ACC112 (cell line): ENCODE measurements around the gene BORCS5.

ENCODE experiments used
- H2AFZ ChIP-seq: fragments of 200-600 bp; sonication (generic); one replicate; pipeline ENCODE4 v1.6.0; 2017; ENCODE audit warnings: antibody characterized with exemption, low read length; ENCODE audit not compliant: unreplicated experiment
- H3K27ac ChIP-seq: fragments of 200-600 bp; sonication (generic); 2 replicates; pipeline ENCODE4 v1.5.1; 2014; ENCODE audit warnings: low read depth, mild to moderate bottlenecking, antibody characterized with exemption, low read length, moderate library complexity
- H3K27me3 ChIP-seq: fragments of 200-600 bp; sonication (generic); 2 replicates; pipeline ENCODE4 v1.6.1; 2014; ENCODE audit warnings: mild to moderate bottlenecking, antibody characterized with exemption, low read length, moderate library complexity, mixed read lengths; ENCODE audit not compliant: insufficient read depth
- H3K36me3 ChIP-seq: fragments of 200-600 bp; sonication (generic); 2 replicates; pipeline ENCODE4 v1.6.1; 2016; ENCODE audit warnings: mild to moderate bottlenecking, antibody characterized with exemption, low read length, moderate library complexity, mixed read lengths; ENCODE audit not compliant: insufficient read depth
- H3K4me1 ChIP-seq: fragments of 200-600 bp; sonication (generic); one replicate; pipeline ENCODE4 v1.6.1; 2016; ENCODE audit warnings: low read length, mixed read lengths; ENCODE audit not compliant: insufficient read depth, unreplicated experiment, control insufficient read depth
- H3K4me3 ChIP-seq: fragments of 200-600 bp; sonication (generic); 2 replicates; pipeline ENCODE4 v1.5.1; 2014; ENCODE audit warnings: mild to moderate bottlenecking, low read depth, low read length
- H3K79me2 ChIP-seq: fragments of 200-600 bp; sonication (generic); one replicate; pipeline ENCODE4 v1.6.0; 2016; ENCODE audit warnings: low read length; ENCODE audit not compliant: control insufficient read depth, unreplicated experiment, insufficient read depth

Gene BORCS5

DNA sequence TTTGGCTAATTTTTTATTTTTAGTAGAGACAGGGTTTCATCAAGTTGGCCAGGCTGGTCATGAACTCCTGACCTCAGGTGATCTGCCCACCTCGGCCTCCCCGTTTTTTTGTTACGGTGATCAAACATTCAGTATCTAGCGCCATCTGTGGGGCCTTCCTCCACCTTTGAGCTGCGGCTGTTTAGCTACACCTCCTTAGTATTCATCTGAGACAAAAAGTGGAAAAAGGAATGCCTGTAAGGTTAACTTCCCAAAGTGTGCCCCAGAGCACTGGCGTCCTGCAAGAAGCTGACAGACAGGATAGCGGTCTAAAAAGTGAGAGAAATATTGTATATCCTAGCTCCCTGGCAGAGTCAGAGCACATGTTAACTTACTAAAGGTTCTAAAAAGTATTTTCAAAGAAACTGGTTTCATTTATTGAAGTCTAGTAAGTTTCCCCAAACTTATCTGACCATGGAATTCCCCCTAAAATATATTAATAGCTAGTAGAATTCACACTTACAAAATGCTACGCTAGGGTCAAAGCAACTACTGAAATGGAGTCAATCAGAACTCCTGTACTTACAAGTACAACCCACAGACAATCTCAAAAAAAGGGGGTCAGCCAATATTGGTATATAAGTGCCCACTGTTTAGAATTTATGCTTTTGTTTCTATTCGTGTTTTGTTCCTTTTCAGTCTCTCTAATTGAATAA lies 146.7 kb downstream of the BORCS5 start:
- no peaks in the 10 kb centered on the region for H3K27me3 ChIP-seq
- peaks cover 26% of the 10 kb centered on the region for H3K4me1 ChIP-seq
- H3K79me2 ChIP-seq: peaks cover 4% of the 10 kb centered on the region
- no peak overlapping the region for H3K4me3 ChIP-seq
- H3K36me3 ChIP-seq: no peaks in the 10 kb centered on the region
- H3K27ac ChIP-seq: no peak overlapping the region
- H2AFZ ChIP-seq: no peak overlapping the region

DNA sequence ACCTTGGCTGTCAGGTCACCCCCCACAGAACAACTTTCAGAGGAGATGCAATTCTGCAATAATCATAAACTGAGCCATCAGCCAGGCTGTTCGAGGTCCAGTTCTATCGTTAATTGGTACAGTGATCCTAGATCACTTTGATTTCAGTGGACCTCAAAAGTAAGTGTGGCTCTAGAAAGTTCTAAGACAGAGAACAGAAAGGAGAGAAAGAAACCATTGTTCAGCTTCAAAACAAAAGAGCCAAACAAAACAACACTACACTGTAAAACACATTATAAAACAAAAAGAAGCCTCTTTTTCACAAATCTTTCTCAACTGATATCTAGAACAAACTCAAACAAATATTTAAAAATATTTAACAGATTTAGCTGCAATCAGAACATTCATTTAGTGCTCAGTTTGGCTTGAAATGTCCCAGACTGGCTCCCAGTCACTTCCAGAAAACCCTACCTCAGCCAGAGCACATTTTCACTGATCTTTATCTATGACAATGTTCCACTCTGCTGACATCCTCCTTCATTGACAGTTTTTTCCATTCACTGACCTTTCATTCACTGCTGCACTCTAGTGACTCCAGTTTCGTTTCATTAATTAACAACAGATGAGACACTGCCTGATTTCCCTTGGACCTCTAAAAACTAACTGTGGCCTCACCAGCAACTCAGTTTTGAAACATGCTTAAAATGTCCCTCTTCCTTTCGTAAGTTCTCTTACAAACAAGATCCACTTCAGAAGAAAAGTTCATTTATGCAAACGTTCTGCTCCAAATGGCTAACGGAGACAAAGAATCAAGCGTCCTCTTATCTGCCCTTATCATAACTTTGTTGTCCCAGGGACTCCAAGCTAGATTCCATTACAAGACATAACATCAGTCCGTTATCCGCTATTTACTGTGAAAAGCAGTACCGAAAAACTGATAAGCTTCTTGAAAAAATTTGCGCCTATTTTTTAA lies 148.9 kb downstream of the BORCS5 start:
- H3K27me3 ChIP-seq: no peaks in the 10 kb centered on the region
- H3K36me3 ChIP-seq: no peaks in the 10 kb centered on the region
- H3K79me2 ChIP-seq: peaks cover 4% of the 10 kb centered on the region
- H3K27ac ChIP-seq: peak overlapping the region; percentile 56
- H2AFZ ChIP-seq: peak overlapping the region; percentile 84
- H3K4me1 ChIP-seq: peaks cover 44% of the 10 kb centered on the region
- peak overlapping the region; percentile 67 for H3K4me3 ChIP-seq

DNA sequence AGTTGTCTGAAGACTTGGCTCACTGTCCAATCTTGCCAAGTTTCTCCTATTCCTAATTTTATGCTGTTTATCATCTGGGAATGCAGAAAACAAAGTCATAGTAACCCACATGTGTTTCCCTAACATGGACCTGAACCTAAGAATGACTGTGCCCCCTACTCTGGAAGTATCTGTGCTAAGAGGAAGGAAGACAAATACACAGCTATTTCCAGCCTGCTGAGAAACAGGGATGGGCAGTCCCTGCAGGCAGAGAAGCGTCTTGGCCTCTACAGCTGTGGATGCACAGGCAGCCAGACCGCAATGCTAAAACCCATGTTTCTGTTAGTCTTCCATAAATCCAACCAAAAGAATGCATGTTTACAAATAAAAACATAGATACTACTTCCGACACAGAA lies 149.6 kb downstream of the BORCS5 start:
- H3K27me3 ChIP-seq: no peaks in the 10 kb centered on the region
- H3K36me3 ChIP-seq: no peaks in the 10 kb centered on the region
- H3K27ac ChIP-seq: peak overlapping the region; percentile 56
- peak overlapping the region; percentile 84 for H2AFZ ChIP-seq
- H3K4me1 ChIP-seq: peaks cover 44% of the 10 kb centered on the region
- peaks cover 4% of the 10 kb centered on the region for H3K79me2 ChIP-seq
- H3K4me3 ChIP-seq: peak overlapping the region; percentile 67

DNA sequence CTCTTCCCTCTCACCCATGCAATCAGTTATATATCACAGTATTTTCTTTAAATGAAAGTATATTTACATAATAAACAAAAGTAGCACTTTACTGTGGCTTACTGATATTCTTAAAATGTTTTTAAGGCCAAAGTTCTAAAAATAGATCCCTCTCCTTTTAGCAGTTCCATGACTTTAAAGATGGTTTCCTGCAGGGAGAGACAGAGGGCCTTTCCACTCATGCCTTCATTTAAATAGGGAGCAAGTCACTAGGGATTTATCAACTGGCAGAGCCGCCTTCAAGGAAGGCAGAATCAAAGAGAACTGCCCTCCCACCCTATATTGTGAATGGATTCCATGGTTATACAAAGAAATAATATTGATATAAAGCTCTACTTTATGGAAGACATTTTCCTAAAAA lies 150.2 kb downstream of the BORCS5 start:
- Histone ChIP-seq H3K27me3 (no peaks in the 10 kb centered on the region), H3K4me3 (no peak overlapping the region), H3K36me3 (no peaks in the 10 kb centered on the region), H3K79me2 (peaks cover 4% of the 10 kb centered on the region), H3K27ac (no peak overlapping the region), H3K4me1 (peaks cover 44% of the 10 kb centered on the region), H2AFZ (no peak overlapping the region)

DNA sequence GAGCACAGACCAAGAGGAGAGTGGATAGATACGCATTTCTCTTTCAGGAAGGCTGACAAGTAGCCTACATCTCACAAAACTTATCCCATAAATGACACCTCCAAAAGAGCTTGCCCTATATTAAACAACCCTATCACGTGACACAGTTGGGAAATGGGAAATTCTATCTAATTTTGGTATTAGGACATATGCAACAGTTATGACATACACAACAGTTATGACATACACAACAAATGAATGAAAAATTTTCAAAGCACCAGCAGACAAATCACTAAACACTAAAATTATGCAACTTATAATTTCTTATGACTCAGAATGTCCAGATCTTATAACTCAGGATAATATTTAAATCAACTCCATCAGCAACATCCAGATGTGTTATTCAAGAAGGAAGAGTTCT lies 151.7 kb downstream of the BORCS5 start:
- H2AFZ ChIP-seq: no peak overlapping the region
- peaks cover 4% of the 10 kb centered on the region for H3K79me2 ChIP-seq
- peak overlapping the region; percentile 53 for H3K27ac ChIP-seq
- no peaks in the 10 kb centered on the region for H3K36me3 ChIP-seq
- H3K4me3 ChIP-seq: no peak overlapping the region
- no peaks in the 10 kb centered on the region for H3K27me3 ChIP-seq
- H3K4me1 ChIP-seq: peaks cover 44% of the 10 kb centered on the region

DNA sequence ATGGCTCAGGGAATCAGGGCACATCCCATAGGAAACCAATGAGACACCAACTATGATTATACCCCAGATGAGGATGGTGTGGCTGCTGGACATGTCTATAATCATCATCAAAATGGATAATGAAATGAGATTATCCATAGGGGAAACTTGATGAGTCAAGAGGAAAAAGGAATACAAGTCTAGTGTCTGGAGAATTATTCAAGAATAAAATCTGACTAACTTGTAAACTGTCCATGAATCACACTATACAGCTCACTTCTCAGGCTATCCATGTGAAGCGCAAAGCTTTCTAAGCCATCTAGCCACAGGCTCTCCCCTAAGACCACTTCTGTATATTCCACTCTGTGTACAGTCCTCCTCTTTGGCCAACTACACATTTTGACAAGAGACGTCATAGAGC lies 153.3 kb downstream of the BORCS5 start:
- Histone ChIP-seq H3K27ac (peak overlapping the region; percentile 53; the same call in 1 of the 2 replicates), H3K4me1 (peaks cover 42% of the 10 kb centered on the region), H2AFZ (no peak overlapping the region), H3K4me3 (no peak overlapping the region), H3K79me2 (peaks cover 1% of the 10 kb centered on the region), H3K27me3 (no peaks in the 10 kb centered on the region), H3K36me3 (no peaks in the 10 kb centered on the region)

DNA sequence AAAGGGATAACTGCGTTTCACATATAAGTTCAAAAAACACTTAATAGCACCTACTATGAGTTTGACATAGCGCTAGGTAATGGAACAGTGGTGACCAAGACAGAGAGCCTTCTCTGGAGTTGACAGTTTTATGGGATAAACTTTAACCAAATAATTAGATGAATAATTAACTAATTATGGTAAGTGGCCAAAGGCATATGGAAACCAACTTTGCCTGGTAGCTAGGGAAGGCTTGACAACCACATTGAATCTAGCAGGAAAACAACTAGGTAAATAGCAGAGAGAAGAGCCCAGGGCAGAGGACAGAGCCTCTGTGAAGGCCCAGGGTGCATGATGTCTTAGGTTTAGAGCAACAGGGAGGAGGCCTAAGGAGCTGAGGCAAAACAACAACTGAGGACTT lies 153.7 kb downstream of the BORCS5 start:
- Histone ChIP-seq H3K27me3 (no peaks in the 10 kb centered on the region), H2AFZ (no peak overlapping the region), H3K79me2 (no peaks in the 10 kb centered on the region), H3K27ac (peak overlapping the region; percentile 53; the same call in 1 of the 2 replicates), H3K4me3 (no peak overlapping the region), H3K4me1 (peaks cover 38% of the 10 kb centered on the region), H3K36me3 (no peaks in the 10 kb centered on the region)

DNA sequence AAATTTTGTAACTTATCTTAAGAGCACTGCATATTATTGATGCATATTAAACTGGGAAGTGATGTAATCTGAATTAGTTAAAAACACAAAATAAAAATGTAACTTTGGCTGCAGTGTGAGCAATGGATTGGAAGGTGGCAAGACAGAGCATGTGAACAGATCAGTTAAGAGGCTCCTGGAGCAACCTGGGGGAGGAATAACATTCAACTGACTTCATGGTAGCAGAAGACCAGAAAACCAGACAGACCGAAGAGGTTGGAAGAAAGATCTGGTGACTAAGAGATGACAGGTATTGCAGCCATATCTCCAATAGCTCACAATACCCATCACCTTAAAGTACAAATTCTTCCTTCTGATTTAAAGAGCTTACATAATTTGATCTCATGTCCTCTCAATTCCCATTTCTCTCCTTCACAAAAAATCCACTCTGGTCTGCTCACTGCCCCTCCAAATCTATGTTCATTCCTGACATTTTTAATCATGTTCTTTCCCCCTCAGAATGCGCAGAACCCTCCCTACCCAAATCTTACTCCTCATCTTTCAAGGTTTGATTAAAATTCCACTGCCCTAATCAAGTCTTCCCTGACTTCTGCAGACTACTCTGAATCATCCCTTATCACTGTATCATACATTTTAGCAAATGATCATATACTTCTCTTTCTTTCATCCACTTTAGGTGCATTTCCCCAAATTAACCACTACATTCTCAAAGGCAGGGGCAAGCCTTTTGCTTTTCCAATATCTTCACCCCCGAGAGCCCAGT lies 154.3 kb downstream of the BORCS5 start:
- Histone ChIP-seq H3K27ac (no peak overlapping the region), H3K4me1 (peaks cover 34% of the 10 kb centered on the region), H3K4me3 (no peak overlapping the region), H3K36me3 (no peaks in the 10 kb centered on the region), H3K79me2 (no peaks in the 10 kb centered on the region), H2AFZ (no peak overlapping the region), H3K27me3 (no peaks in the 10 kb centered on the region)

DNA sequence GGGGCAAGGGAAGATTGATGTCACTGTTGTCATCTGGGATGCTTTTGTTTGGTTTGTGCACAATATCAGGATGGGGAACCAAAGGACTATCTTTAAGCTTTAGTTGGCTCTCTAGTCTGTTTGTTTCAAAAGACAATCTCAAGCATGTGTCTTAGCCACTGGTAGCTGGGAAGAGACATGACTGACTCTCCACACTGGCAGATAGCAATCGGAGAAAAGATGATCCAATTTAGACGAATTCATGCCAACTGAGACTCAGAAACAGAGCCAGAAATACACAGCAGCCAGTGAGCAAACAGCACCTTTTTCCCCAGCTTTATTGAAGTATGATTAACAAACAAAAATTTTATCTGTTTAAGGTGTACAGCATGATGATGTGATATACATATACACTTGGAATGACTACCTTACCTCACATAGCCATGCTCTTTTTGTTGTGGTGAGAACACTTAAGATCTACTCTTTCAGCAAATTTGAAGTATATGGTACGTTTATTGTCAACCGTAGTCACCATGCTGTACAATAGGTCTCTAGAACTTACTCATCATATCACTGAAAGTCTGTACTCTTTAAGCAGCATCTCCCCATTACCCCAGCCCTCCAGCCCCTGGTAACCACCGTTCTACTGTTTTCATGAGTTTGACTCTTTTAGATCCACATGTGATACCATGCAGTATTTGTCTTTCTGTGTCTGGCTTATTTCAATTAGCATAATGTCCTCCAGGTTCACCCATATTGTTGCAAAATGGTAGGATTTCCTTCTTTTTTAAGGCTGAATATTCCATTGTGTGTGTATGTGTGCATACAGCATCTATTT lies 155.2 kb downstream of the BORCS5 start:
- H3K27ac ChIP-seq: no peak overlapping the region
- no peaks in the 10 kb centered on the region for H3K79me2 ChIP-seq
- no peaks in the 10 kb centered on the region for H3K36me3 ChIP-seq
- no peaks in the 10 kb centered on the region for H3K27me3 ChIP-seq
- no peak overlapping the region for H3K4me3 ChIP-seq
- H3K4me1 ChIP-seq: peaks cover 25% of the 10 kb centered on the region
- no peak overlapping the region for H2AFZ ChIP-seq
